Mucosa of stomach (tissue), 1 donor: ENCODE data around the gene ANKS6.

Experiments
- H3K27me3 ChIP-seq: one replicate; pipeline ENCODE4 v1.7.0; 2013; ENCODE audit warnings: mild to moderate bottlenecking, low read length; ENCODE audit not compliant: control insufficient read depth, insufficient read depth
- H3K36me3 ChIP-seq: one replicate; pipeline ENCODE4 v1.7.0; 2013; ENCODE audit warnings: low read length; ENCODE audit not compliant: control insufficient read depth, insufficient read depth
- H3K4me1 ChIP-seq: one replicate; pipeline ENCODE4 v1.7.0; 2013; ENCODE audit warnings: mild to moderate bottlenecking, low read length; ENCODE audit not compliant: control insufficient read depth, insufficient read depth
- H3K4me3 ChIP-seq: one replicate; pipeline ENCODE4 v1.7.0; 2013; ENCODE audit warnings: low read length
- H3K9ac ChIP-seq: one replicate; pipeline ENCODE4 v1.7.0; 2013; ENCODE audit warnings: mild to moderate bottlenecking, low read length, moderate library complexity
- H3K9me3 ChIP-seq: one replicate; pipeline ENCODE4 v1.7.0; 2013; ENCODE audit warnings: mild to moderate bottlenecking, low read length, moderate library complexity; ENCODE audit not compliant: control insufficient read depth
- donor health status: Pancreatic carcinoma.

The ANKS6 gene

GRCh38 chr9:98786750-98787510 lies 9.4 kb downstream of the ANKS6 start:
- H3K4me3 ChIP-seq: no peak overlapping the region
- peaks cover 38% of the 10 kb centered on the region for H3K4me1 ChIP-seq
- no peaks in the 10 kb centered on the region for H3K36me3 ChIP-seq
- H3K9ac ChIP-seq: no peak overlapping the region
- H3K9me3 ChIP-seq: no peaks in the 10 kb centered on the region
- no peaks in the 10 kb centered on the region for H3K27me3 ChIP-seq

- no peaks in the 10 kb centered on the region for H3K36me3 ChIP-seq
Observed at GRCh38 chr9:98784831-98785806, 11.2 kb downstream of the ANKS6 start.

GRCh38 chr9:98783518-98784226 lies 12.7 kb downstream of the ANKS6 start:
- no peaks in the 10 kb centered on the region for H3K36me3 ChIP-seq
- H3K4me1 ChIP-seq: peaks cover 28% of the 10 kb centered on the region
- H3K4me3 ChIP-seq: no peak overlapping the region
- H3K9ac ChIP-seq: no peak overlapping the region
- no peaks in the 10 kb centered on the region for H3K27me3 ChIP-seq
- H3K9me3 ChIP-seq: no peaks in the 10 kb centered on the region

More at GRCh38 chr9:98784831-98785806, 11.2 kb downstream of the ANKS6 start:
- Histone ChIP-seq H3K9ac (no peak overlapping the region), H3K27me3 (no peaks in the 10 kb centered on the region), H3K4me1 (peaks cover 28% of the 10 kb centered on the region), H3K9me3 (no peaks in the 10 kb centered on the region), H3K4me3 (no peak overlapping the region)

GRCh38 chr9:98781588-98782383 lies 14.6 kb downstream of the ANKS6 start:
- peaks cover 21% of the 10 kb centered on the region for H3K4me1 ChIP-seq
- no peaks in the 10 kb centered on the region for H3K36me3 ChIP-seq

GRCh38 chr9:98780059-98780749 lies 16.2 kb downstream of the ANKS6 start:
- Histone ChIP-seq H3K9ac (no peak overlapping the region), H3K36me3 (no peaks in the 10 kb centered on the region), H3K27me3 (no peaks in the 10 kb centered on the region), H3K4me3 (no peak overlapping the region), H3K9me3 (no peaks in the 10 kb centered on the region), H3K4me1 (peaks cover 20% of the 10 kb centered on the region)

More at GRCh38 chr9:98781588-98782383, 14.6 kb downstream of the ANKS6 start:
- H3K9ac ChIP-seq: no peak overlapping the region
- H3K27me3 ChIP-seq: no peaks in the 10 kb centered on the region
- no peak overlapping the region for H3K4me3 ChIP-seq
- no peaks in the 10 kb centered on the region for H3K9me3 ChIP-seq

- no peaks in the 10 kb centered on the region for H3K27me3 ChIP-seq
- H3K4me1 ChIP-seq: peaks cover 20% of the 10 kb centered on the region
- no peak overlapping the region for H3K9ac ChIP-seq
- no peaks in the 10 kb centered on the region for H3K9me3 ChIP-seq
- no peaks in the 10 kb centered on the region for H3K36me3 ChIP-seq
- H3K4me3 ChIP-seq: no peak overlapping the region
Observed at GRCh38 chr9:98778711-98779530, 17.4 kb downstream of the ANKS6 start.

GRCh38 chr9:98778251-98778650 lies 18.1 kb downstream of the ANKS6 start:
- no peaks in the 10 kb centered on the region for H3K27me3 ChIP-seq
- H3K4me3 ChIP-seq: no peak overlapping the region
- H3K9me3 ChIP-seq: no peaks in the 10 kb centered on the region
- H3K36me3 ChIP-seq: no peaks in the 10 kb centered on the region
- no peak overlapping the region for H3K9ac ChIP-seq
- peaks cover 18% of the 10 kb centered on the region for H3K4me1 ChIP-seq

GRCh38 chr9:98777618-98778017 lies 18.7 kb downstream of the ANKS6 start:
- Histone ChIP-seq H3K4me1 (peaks cover 12% of the 10 kb centered on the region), H3K36me3 (no peaks in the 10 kb centered on the region), H3K4me3 (no peak overlapping the region)

GRCh38 chr9:98775831-98776441 lies 20.4 kb downstream of the ANKS6 start:
- Histone ChIP-seq H3K4me1 (no peaks in the 10 kb centered on the region), H3K27me3 (no peaks in the 10 kb centered on the region), H3K9ac (no peak overlapping the region), H3K4me3 (no peak overlapping the region), H3K36me3 (peaks cover 9% of the 10 kb centered on the region), H3K9me3 (no peaks in the 10 kb centered on the region)

More at GRCh38 chr9:98777618-98778017, 18.7 kb downstream of the ANKS6 start:
- Histone ChIP-seq H3K9me3 (no peaks in the 10 kb centered on the region), H3K27me3 (no peaks in the 10 kb centered on the region), H3K9ac (no peak overlapping the region)

- Histone ChIP-seq H3K36me3 (peaks cover 9% of the 10 kb centered on the region), H3K4me1 (no peaks in the 10 kb centered on the region), H3K9me3 (no peaks in the 10 kb centered on the region), H3K4me3 (no peak overlapping the region), H3K27me3 (no peaks in the 10 kb centered on the region), H3K9ac (no peak overlapping the region)
Observed at GRCh38 chr9:98774746-98775145, 21.6 kb downstream of the ANKS6 start.
